Measurements from ENCODE around the gene CD8A.

The CD8A gene

DNA sequence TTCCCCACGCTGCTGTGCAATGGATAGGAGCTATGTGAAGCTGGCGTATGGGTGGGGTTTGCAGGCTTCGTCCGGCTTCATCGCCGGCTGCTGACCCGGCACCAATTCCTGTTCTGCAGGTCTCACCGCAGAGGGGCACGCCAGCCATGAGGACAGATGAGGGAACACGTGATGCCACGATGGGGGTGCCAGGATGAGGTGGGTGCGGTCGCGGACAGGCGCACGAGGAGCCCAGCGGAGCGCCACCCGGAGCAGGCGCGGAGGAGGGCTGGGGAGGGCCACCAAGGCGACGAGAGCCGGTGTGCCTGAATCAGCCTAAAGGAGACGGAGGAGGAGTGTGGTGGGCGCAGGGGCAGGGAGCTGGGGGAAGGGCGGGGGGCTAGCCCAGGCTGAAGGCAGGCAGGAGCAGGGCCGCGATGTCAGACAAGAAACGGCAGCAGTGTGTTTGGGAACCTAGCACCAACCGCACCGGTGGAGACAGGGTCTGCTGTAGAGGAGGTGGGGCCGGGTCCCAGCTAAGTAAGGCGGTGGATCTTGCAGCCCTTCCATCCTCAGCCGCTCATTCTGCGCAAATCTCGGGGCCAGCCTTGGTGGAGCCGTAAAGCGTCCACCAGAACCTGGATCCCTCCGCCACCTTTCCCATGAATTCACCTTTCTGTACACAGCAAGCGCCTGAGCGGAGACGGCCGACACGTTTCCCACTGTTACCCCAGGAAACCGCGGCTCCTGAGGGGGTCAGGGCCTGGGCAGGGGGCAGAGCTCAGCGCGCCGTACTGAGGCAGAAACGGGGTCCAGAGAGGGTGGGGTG is 17.0 kb upstream of the CD8A start:
- Histone ChIP-seq H3K9me3 (ENCODE audit: insufficient read depth, low read depth, low read length) (no peaks in the 10 kb centered on the region), H3K36me3 (ENCODE audit: insufficient read depth, low read length) (no peaks in the 10 kb centered on the region), H3K4me3 (ENCODE audit: low read length) (peak overlapping the region; percentile 66), H3K4me1 (ENCODE audit: insufficient read depth, low read length) (no peaks in the 10 kb centered on the region), H3K27me3 (ENCODE audit: insufficient read depth, low read length) (peaks cover 43% of the 10 kb centered on the region), H3K9ac (ENCODE audit: low read depth, low read length) (peak overlapping the region; percentile 42; the same call in 1 of the 2 replicates), H3K27ac (ENCODE audit: low read depth, low read length) (no peak overlapping the region)
- WGBS, result 2% methylated on average over 51 of the region's 51 CpGs

DNA sequence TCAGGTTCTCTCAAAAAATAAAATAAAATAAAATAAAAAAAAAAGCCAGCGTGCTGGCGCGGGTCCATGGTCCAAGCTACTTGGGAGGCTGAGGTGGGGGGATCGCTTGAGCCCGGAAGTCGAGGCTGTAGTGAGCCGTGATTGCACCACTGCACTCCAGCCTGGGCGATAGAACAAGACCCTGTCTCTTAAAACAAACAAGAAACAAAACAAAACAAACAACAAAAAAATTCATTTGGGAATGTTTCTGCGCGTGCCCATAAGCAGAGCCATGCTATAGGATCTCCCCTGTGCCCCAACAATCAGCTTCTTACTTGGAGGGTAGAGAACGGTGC is 16.4 kb upstream of the CD8A start:
- H3K27ac ChIP-seq (ENCODE audit: low read depth, low read length), result no peak overlapping the region
- H3K36me3 ChIP-seq (ENCODE audit: insufficient read depth, low read length), result no peaks in the 10 kb centered on the region
- H3K4me3 ChIP-seq (ENCODE audit: low read length), result peak overlapping the region; percentile 66
- H3K4me1 ChIP-seq (ENCODE audit: insufficient read depth, low read length), result no peaks in the 10 kb centered on the region
- WGBS, result 53% methylated on average over 11 of the region's 11 CpGs
- peaks cover 43% of the 10 kb centered on the region for H3K27me3 ChIP-seq (ENCODE audit: insufficient read depth, low read length)
- no peaks in the 10 kb centered on the region for H3K9me3 ChIP-seq (ENCODE audit: insufficient read depth, low read depth, low read length)
- no peak overlapping the region for H3K9ac ChIP-seq (ENCODE audit: low read depth, low read length)

DNA sequence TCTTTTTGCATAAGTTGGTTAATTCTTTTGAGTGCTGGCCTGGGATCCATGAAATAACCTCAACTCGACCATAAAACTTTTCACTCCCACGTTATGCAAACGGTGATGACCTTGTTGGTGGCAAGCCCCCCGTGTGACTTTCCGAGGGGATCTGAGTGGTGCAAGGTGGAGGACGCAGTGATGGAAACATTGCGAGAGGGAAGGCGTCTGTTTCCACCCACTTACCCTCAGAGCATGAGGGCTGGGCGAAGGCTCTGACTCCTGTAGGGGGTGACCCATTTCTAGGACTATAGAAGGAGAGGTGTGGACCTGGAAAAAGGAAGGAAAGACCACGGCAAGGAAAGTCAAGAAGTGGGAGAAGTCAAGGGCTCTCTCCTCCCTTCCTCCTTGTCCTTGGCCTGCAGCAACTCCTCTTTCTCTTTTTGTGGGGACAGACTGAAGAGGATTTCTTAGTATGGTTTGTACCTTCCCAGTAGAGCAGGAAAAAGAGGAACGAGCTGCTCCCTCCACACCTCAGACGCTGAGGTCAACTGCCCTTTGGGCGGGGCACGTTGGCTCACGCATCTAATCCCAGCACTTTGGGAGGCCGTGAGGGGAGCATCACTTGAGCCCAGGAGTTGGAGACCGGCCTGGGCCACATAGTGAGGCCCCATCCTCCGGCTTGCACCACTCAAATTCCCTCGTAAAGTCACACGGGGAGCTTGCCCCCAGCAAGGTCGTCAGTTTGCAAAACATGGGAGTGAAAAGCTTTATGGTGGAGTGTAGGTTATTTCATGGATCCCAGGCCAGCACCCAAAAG is 15.5 kb upstream of the CD8A start:
- H3K36me3 ChIP-seq (ENCODE audit: insufficient read depth, low read length), result no peaks in the 10 kb centered on the region
- H3K9ac ChIP-seq (ENCODE audit: low read depth, low read length), result no peak overlapping the region
- 88% methylated on average over 21 of the region's 21 CpGs for WGBS
- no peaks in the 10 kb centered on the region for H3K9me3 ChIP-seq (ENCODE audit: insufficient read depth, low read depth, low read length)
- no peak overlapping the region for H3K27ac ChIP-seq (ENCODE audit: low read depth, low read length)
- H3K4me3 ChIP-seq (ENCODE audit: low read length), result no peak overlapping the region
- H3K4me1 ChIP-seq (ENCODE audit: insufficient read depth, low read length), result no peaks in the 10 kb centered on the region
- peaks cover 43% of the 10 kb centered on the region for H3K27me3 ChIP-seq (ENCODE audit: insufficient read depth, low read length)

DNA sequence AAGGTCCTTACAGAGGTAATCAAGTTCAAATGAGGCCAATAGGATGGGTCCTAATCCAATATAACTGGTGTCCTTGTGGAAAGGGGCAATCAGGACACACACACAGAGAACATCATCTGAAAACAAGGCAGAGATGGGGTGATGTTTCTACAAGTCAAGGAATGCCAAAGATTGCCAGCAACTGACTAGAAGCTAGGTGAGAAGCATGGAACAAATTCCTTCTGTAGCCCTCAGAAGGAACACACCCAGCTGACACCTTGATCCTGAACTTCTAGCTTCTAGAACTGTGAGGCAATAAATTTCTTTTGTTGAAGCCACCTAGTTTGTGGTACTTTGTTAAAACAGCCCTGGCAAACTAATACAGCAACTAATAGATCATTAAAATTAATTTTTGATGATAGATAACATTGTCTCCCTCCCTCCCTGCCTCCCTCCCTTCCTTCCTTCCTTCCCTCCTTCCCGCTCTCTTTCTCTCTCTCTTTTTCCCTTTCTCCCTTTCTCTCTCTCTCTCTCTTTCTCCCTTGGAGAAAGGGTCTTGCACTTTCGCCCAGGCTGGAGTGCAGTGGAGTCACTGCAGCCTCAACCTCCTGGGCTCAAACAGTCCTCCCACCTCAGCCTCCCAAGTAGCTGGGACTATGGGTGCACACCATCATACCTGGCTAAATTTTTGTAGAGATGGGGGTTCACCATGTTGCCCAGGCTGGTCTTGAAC is 10.3 kb upstream of the CD8A start:
- H3K27me3 ChIP-seq (ENCODE audit: insufficient read depth, low read length), result peaks cover 7% of the 10 kb centered on the region
- no peaks in the 10 kb centered on the region for H3K4me1 ChIP-seq (ENCODE audit: insufficient read depth, low read length)
- H3K9ac ChIP-seq (ENCODE audit: low read depth, low read length), result no peak overlapping the region
- no peak overlapping the region for H3K4me3 ChIP-seq (ENCODE audit: low read length)
- peaks cover 8% of the 10 kb centered on the region; the same call in 1 of the 2 replicates for H3K9me3 ChIP-seq (ENCODE audit: insufficient read depth, low read depth, low read length)
- H3K36me3 ChIP-seq (ENCODE audit: insufficient read depth, low read length), result no peaks in the 10 kb centered on the region
- no peak overlapping the region for H3K27ac ChIP-seq (ENCODE audit: low read depth, low read length)
- WGBS, result 91% methylated on average over 2 of the region's 2 CpGs

DNA sequence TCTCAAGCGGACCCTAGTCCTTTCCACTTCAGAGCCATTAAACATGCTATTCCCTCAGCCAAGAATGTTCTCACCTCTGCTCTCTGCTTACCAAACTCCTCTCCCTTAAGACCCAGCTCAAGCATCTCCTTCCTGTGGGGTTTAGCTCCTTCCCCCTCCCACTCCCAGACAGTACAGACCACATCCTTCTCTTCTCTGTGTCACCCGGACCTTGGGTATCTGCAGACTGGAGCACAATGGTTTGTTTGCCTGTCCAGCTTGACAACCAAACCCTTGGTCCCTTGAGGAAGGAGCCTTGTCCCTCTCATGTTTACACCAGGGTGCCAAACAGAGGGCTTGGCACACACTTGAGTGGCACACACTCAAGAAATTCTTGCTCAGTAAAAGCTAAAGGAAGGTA is 4.1 kb upstream of the CD8A start:
- H3K9me3 ChIP-seq (ENCODE audit: insufficient read depth, low read depth, low read length), result peaks cover 12% of the 10 kb centered on the region; the same call in 1 of the 2 replicates
- no peak overlapping the region for H3K27ac ChIP-seq (ENCODE audit: low read depth, low read length)
- peaks cover 50% of the 10 kb centered on the region for H3K27me3 ChIP-seq (ENCODE audit: insufficient read depth, low read length)
- H3K4me1 ChIP-seq (ENCODE audit: insufficient read depth, low read length), result peaks cover 7% of the 10 kb centered on the region; the same call in 1 of the 2 replicates
- WGBS, result 89% methylated on average over 2 of the region's 2 CpGs
- no peak overlapping the region for H3K4me3 ChIP-seq (ENCODE audit: low read length)
- no peaks in the 10 kb centered on the region for H3K36me3 ChIP-seq (ENCODE audit: insufficient read depth, low read length)
- no peak overlapping the region for H3K9ac ChIP-seq (ENCODE audit: low read depth, low read length)

DNA sequence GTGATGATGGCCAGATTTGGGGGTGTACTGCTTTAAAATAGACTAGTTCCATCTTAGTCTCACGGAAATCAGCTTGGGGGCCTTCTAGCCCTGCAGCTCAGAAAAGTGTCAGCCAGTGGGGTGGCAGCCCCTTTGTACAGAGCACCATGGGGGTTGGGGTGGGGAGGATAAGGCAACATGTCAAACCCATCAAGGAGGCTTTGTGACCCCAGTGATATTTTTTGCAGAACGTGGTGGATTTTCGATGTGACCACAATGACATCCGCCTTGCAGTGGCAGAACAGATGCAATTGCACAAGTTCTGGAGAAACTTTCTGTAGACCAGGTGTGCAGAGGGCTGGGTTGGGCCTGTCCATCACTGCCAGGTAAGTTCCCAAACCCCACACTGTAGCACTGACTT is 3.0 kb upstream of the CD8A start:
- WGBS, result 90% methylated on average over 4 of the region's 4 CpGs
- no peak overlapping the region for H3K27ac ChIP-seq (ENCODE audit: low read depth, low read length)

DNA sequence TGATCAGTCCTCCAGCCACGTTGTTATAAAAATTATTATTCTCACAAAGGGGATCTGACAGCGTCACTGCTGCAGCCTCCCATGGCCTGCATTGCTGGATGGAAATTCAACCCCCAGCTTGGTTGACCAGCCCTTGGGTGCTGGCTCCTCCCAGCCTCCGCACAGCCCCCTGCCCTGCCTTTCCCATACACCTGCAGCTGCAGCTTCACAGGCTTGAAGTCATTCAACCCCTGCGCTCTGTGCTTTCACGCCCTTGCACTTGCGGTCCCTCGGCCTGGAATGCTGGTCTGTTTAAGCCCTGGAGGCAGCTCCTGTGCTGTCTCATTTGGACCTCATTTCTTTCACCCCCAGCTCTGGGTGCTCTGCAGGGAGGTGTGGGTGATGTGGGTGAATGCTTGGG is 860 bp upstream of the CD8A start:
- H3K9me3 ChIP-seq (ENCODE audit: insufficient read depth, low read depth, low read length), result peaks cover 10% of the 10 kb centered on the region; the same call in 1 of the 2 replicates
- H3K4me3 ChIP-seq (ENCODE audit: low read length), result peak overlapping the region; percentile 37
- H3K36me3 ChIP-seq (ENCODE audit: insufficient read depth, low read length), result no peaks in the 10 kb centered on the region
- no peak overlapping the region for H3K9ac ChIP-seq (ENCODE audit: low read depth, low read length)
- H3K27ac ChIP-seq (ENCODE audit: low read depth, low read length), result no peak overlapping the region
- WGBS, result 40% methylated on average over 7 of the region's 7 CpGs
- peaks cover 7% of the 10 kb centered on the region; the same call in 1 of the 2 replicates for H3K4me1 ChIP-seq (ENCODE audit: insufficient read depth, low read length)
- peaks cover 79% of the 10 kb centered on the region for H3K27me3 ChIP-seq (ENCODE audit: insufficient read depth, low read length)

More for the DNA sequence above, 3.0 kb upstream of the CD8A start:
- Histone ChIP-seq H3K4me1 (ENCODE audit: insufficient read depth, low read length) (peaks cover 7% of the 10 kb centered on the region; the same call in 1 of the 2 replicates), H3K4me3 (ENCODE audit: low read length) (no peak overlapping the region), H3K36me3 (ENCODE audit: insufficient read depth, low read length) (no peaks in the 10 kb centered on the region), H3K27me3 (ENCODE audit: insufficient read depth, low read length) (peaks cover 61% of the 10 kb centered on the region), H3K9me3 (ENCODE audit: insufficient read depth, low read depth, low read length) (peaks cover 12% of the 10 kb centered on the region; the same call in 1 of the 2 replicates), H3K9ac (ENCODE audit: low read depth, low read length) (no peak overlapping the region)

DNA sequence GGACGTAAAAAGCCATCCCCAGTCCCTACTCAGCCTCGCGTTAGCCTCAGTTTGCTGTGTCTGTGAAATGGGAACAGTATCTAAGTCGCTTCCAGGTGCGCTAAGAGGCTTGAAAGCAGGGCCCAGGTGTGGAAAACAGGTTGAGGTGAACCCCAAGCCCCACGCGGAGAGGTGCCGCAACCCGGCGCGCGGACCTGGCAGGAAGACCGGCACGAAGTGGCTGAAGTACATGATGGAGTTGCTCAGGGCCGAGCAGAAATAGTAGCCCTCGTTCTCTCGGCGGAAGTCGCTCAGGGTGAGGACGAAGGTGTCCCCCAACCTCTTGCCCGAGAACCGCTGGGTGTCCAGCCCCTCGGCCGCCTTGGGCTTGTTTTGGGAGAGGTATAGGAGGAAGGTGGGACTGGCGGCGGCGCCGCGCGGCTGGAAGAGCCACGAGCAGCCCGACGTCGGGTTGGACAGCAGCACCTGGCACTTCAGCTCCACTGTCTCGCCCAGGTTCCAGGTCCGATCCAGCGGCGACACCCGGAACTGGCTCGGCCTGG is 508 bp downstream of the CD8A start:
- WGBS, result 12% methylated on average over 40 of the region's 40 CpGs
- peaks cover 83% of the 10 kb centered on the region for H3K27me3 ChIP-seq (ENCODE audit: insufficient read depth, low read length)
- H3K9me3 ChIP-seq (ENCODE audit: insufficient read depth, low read depth, low read length), result no peaks in the 10 kb centered on the region
- H3K27ac ChIP-seq (ENCODE audit: low read depth, low read length), result no peak overlapping the region
- H3K36me3 ChIP-seq (ENCODE audit: insufficient read depth, low read length), result no peaks in the 10 kb centered on the region
- no peak overlapping the region for H3K9ac ChIP-seq (ENCODE audit: low read depth, low read length)
- H3K4me3 ChIP-seq (ENCODE audit: low read length), result peak overlapping the region; percentile 38
- H3K4me1 ChIP-seq (ENCODE audit: insufficient read depth, low read length), result peaks cover 7% of the 10 kb centered on the region; the same call in 1 of the 2 replicates

DNA sequence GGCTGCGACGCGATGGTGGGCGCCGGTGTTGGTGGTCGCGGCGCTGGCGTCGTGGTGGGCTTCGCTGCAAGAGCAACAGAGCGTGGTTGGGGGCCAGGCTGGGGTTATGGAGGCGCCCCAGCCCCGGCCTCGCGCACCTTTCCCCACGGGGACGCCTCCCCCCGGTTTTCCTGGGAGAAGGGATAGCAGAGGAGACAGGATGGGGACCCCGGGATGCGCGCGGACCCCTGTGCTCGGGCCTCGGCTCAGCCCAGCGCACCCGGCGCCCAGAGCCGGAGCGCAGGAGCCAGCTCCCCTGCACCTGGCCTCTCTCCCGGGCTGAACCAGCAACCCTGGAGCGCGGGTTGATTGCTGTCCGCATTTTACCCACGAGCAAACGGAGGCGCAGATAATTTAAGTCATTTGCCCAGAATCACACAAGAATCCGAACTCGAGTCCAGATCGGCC is 1.0 kb downstream of the CD8A start:
- no peak overlapping the region for H3K9ac ChIP-seq (ENCODE audit: low read depth, low read length)
- no peaks in the 10 kb centered on the region for H3K9me3 ChIP-seq (ENCODE audit: insufficient read depth, low read depth, low read length)
- H3K27me3 ChIP-seq (ENCODE audit: insufficient read depth, low read length), result peaks cover 78% of the 10 kb centered on the region
- H3K36me3 ChIP-seq (ENCODE audit: insufficient read depth, low read length), result no peaks in the 10 kb centered on the region
- H3K27ac ChIP-seq (ENCODE audit: low read depth, low read length), result no peak overlapping the region
- H3K4me1 ChIP-seq (ENCODE audit: insufficient read depth, low read length), result peaks cover 7% of the 10 kb centered on the region; the same call in 1 of the 2 replicates
- peak overlapping the region; percentile 38 for H3K4me3 ChIP-seq (ENCODE audit: low read length)
- 19% methylated on average over 40 of the region's 40 CpGs for WGBS

DNA sequence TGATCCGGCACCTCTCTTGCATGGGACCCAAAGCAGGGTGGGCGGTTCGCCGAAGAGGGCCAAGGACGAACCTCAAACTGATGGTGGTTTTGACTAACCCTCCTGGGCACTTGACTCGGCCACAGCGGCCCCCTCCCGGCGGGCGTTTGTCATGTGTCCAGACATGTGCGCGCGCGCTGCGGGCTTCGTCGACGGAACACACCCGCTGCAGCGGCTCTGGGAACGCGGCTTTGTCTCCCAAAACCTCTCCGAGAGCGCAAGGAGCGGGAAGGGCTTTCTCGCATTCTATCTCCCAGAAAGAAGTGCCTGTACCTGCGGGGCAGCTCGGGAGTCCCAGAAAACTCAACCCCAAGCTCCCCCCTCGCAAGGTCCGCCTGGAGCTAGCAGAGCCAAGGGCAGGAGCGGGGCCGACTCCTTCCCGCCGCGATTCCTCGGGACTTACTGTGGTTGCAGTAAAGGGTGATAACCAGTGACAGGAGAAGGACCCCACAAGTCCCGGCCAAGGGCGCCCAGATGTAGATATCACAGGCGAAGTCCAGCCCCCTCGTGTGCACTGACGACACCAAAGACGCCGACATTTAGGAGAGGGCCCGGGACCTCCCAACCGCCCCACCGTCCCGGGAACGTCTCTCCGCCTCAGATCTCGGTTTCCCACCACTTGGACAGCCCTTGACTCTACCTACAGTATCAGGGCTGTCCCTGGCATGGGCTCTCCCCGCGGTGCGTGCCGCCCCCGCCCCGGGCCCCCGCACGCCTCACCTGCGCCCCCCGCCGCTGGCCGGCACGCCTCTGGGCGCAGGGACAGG is 1.6 kb downstream of the CD8A start:
- 7% methylated on average over 64 of the region's 64 CpGs for WGBS
- Histone ChIP-seq H3K4me3 (ENCODE audit: low read length) (peak overlapping the region; percentile 41), H3K27ac (ENCODE audit: low read depth, low read length) (no peak overlapping the region), H3K27me3 (ENCODE audit: insufficient read depth, low read length) (peaks cover 75% of the 10 kb centered on the region), H3K4me1 (ENCODE audit: insufficient read depth, low read length) (peaks cover 7% of the 10 kb centered on the region; the same call in 1 of the 2 replicates), H3K9me3 (ENCODE audit: insufficient read depth, low read depth, low read length) (no peaks in the 10 kb centered on the region), H3K36me3 (ENCODE audit: insufficient read depth, low read length) (no peaks in the 10 kb centered on the region), H3K9ac (ENCODE audit: low read depth, low read length) (no peak overlapping the region)
